ENCODE data around the gene TET3.

DNA sequence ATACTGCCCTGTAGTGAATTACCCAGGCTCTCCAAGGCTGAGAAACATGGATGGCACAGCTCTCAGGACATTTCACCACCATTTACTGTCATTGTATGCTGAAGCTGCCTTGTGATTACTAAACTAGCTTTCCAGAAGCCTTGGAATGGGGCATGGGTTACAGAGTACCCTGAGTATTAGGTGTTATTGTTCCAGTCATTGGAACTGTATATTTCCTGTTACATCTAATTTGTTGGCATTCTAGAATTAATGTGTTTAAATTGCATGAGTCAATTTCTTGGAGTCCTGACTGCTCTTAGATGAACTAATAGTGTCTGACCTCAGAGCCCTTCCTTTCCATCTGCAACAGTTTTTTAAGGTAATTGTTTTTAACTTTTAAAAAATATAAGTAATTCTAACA lies 49.1 kb upstream of the TET3 start:
- TF ChIP-seq CTCF (conservative IDR thresholded peaks at IDR 0.05) (no peak), EZH2 (IDR thresholded peaks at IDR 0.05; ENCODE audit: low read depth) (no peak)
